ENCODE results near the gene THEM4.
"Not testable (repeated sequence)": the region's sequence is repeated elsewhere in the genome, so short reads cannot be mapped to it uniquely, and the experiment has no call there.

DNA sequence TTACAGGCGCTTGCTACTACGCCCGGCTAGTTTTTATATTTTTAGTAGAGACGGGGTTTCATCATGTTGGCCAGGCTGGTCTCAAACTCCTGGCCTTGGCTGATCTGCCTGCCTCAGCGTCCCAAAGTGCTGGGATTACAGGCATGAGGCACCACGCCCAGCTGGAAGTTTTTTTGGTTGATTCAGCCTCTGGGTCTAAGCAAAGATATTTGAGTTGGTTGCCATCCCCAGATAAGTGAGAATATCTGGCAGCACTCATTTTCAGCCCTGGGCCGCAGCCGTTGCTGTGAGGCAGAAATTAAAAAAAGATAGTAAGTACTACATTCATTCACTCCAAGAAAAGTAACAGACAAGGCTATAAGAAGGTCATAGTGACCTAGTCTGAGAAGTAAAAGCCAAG lies 53.8 kb downstream of the THEM4 start:
- TF ChIP-seq SUZ12 (IDR thresholded peaks at IDR 0.05; ENCODE audit: low read length); SIN3A (conservative IDR thresholded peaks at IDR 0.05 in 1 of 2, IDR thresholded peaks at IDR 0.05 in 1 of 2; ENCODE audit: low read depth in 1 of 2, low read length in 2 of 2); ZNF274 (IDR thresholded peaks at IDR 0.05; ENCODE audit: borderline replicate concordance, extremely low read depth, low read length); TAF1 (IDR thresholded peaks at IDR 0.05; ENCODE audit: low read depth, low read length); RNF2 (IDR thresholded peaks at IDR 0.05; ENCODE audit: borderline replicate concordance, low read depth, low read length, missing control alignments, poor library complexity, severe bottlenecking); SP1 (IDR thresholded peaks at IDR 0.05; ENCODE audit: low read depth, low read length); TCF12 (IDR thresholded peaks at IDR 0.05; ENCODE audit: low read depth, low read length); SRF (IDR thresholded peaks at IDR 0.05; ENCODE audit: low read depth, low read length): not testable (repeated sequence)
- TF ChIP-seq, protein P1, sequence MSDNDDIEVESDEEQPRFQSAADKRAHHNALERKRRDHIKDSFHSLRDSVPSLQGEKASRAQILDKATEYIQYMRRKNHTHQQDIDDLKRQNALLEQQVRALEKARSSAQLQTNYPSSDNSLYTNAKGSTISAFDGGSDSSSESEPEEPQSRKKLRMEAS (IDR thresholded peaks at IDR 0.05), result not testable (repeated sequence)
- TF ChIP-seq, protein P2, sequence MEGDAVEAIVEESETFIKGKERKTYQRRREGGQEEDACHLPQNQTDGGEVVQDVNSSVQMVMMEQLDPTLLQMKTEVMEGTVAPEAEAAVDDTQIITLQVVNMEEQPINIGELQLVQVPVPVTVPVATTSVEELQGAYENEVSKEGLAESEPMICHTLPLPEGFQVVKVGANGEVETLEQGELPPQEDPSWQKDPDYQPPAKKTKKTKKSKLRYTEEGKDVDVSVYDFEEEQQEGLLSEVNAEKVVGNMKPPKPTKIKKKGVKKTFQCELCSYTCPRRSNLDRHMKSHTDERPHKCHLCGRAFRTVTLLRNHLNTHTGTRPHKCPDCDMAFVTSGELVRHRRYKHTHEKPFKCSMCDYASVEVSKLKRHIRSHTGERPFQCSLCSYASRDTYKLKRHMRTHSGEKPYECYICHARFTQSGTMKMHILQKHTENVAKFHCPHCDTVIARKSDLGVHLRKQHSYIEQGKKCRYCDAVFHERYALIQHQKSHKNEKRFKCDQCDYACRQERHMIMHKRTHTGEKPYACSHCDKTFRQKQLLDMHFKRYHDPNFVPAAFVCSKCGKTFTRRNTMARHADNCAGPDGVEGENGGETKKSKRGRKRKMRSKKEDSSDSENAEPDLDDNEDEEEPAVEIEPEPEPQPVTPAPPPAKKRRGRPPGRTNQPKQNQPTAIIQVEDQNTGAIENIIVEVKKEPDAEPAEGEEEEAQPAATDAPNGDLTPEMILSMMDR (IDR thresholded peaks at IDR 0.05; ENCODE audit: control extremely low read depth in 1 of 3, insufficient read depth in 1 of 3, low read depth in 1 of 3, low read length in 3 of 3), result not testable (repeated sequence)
- TF ChIP-seq, protein P3, sequence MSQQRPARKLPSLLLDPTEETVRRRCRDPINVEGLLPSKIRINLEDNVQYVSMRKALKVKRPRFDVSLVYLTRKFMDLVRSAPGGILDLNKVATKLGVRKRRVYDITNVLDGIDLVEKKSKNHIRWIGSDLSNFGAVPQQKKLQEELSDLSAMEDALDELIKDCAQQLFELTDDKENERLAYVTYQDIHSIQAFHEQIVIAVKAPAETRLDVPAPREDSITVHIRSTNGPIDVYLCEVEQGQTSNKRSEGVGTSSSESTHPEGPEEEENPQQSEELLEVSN (IDR thresholded peaks at IDR 0.05), result not testable (repeated sequence)
